HK-2 (cell line): ENCODE data around the gene TST.
"Not testable (repeated sequence)": the region's sequence is repeated elsewhere in the genome, so short reads cannot be mapped to it uniquely, and the experiment has no call there.

Experiments
- DNase-seq: peaks from one replicate; pipeline ENCODE4 v3.0.0-alpha.2; 2018; ENCODE audit not compliant: unreplicated experiment

The TST gene

DNA sequence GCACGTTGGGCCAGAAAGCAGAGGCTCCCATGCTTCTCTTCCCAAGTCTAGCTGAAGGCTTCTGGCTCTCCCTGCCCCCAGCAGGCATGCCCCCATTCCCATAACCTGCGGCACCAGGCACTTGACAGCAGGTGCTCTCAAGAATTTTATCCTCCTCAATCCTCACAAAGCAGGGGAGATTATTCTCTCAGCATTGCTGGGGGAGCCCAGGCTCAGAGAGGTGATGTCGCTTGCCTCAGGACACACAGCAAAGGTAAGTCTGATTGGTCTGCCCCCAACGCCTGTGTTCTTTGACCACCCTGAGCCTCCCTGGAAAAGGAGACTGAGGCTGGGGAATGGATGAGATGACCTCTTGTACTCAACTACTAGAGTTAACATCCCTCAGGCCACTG is 4.8 kb downstream of the TST start:
- DNase-seq: no peak

DNA sequence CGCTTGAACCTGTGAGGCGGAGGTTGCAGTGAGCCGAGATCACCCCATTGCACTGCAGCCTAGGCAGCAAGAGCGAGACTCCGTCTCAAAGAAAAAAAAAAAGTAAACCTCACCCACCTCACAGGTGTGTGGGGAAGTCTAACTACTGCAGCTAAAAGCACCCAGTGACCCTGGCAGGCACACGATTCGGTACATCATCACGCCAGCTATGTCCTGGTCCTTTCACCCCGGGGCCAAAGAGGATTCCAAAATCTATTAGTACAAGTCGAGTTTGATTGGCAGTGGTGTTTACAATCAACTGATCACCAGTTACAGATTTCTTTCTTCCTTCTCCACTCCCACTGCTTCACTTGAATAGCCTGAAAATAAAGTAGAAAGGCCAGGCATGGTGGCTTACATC is 6.3 kb downstream of the TST start:
- no peak for DNase-seq

DNA sequence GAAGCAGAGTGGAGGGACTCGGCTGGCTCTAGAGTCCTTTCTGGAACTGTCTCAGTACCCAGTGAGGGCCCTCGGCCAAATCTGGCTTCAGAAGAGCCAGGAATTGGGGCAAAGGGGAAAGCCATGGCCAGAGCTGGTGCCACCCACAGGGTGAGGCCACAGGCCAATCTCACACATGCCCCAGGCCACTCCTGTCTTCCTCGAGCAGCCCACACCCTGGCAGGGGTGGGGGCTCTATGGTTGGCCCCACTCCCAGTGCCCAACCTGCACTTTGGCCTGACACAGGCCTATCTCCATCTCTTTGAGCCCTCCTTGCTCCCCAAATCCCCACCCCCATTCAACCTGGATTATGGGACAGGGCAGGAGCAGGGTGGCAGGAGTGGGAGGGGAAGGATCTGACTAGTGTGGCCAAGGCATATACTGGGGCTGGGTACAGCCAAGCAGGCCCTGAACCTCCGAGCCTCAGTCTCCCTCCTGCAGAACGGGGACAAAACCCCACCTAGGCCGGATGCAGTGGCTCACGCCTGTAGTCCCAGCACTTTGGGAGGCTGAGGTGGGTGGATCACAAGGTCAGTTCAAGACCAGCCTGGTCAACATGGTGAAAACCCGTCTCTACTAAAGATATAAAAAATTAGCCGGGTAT is 6.9 kb downstream of the TST start:
- DNase-seq: no peak

DNA sequence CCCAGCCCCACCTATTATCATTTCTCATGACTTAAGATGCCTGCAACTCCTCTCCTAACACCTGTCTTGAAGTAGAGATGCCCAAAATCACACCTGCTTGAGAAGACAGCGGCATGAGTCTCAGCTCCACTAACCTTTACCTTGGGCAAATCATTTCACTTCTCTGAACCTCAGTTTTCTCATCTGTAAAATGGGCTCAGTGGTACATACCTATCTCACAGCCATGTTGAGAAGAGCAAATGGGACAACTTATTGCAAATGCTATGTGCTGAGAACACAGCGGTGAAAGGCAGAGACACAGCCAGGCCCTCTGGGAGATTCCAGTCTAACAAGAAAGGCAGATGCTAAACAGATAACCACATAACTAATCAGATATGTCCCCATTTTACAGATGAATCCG is 7.8 kb downstream of the TST start:
- DNase-seq: no peak

DNA sequence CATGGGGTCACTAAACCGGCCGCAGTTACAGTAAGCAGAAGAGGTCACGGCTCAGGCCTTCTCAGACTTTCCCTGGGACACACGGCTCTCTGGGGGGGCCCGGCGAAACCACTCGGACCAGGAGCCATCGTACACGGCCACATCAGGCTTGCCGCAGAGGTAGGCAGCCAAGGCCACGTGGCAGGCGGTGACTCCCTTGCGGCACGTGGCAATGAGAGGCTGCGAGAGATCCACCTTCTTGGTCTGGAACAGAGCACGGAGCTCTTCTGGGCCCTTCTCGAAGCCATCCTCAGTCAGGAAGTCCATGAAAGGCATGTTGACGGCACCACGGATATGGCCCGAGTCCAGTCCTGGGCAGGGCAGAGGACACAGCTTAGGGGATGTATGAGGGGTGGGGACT is 8.3 kb downstream of the TST start:
- no peak for DNase-seq

DNA sequence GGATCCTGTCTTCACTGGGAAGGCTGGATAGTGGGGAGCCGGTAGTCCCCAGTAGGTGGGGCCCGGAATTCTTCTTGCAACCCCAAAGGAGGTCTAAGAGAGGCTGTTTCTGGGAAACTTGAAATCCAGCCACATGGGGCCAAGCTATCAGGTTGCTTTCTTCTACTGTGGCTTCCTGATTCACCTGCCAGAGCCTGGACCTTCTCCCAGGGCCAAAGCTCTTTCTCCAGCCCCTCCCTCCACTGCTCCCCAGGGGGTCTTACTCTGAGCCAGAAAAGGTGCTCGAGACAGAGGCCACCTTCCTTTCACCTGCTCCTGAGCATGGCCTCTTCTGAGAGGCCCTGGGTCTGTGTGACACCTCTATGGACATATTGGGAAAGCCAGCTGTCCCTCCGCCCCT is 9.1 kb downstream of the TST start:
- no peak for DNase-seq

DNA sequence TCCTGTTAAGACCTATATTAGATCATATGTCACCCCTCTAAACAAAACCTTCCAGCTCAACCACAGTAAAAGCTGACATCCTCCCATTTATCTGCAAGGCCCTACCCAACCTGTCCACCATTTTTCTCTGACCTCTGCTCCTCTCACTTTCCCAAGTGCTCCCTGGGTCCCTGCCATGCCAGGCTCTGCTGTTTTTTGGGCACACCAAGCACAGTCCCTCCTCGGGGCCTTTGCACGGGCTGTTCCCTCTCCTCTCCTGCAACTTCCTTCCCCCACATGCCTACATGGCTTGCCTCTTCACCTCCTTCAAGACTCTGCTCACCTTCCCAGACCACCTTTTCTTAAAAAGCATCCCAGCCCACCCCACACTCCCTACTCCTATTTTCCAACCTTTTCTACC is 9.8 kb downstream of the TST start:
- DNase-seq: no peak

DNA sequence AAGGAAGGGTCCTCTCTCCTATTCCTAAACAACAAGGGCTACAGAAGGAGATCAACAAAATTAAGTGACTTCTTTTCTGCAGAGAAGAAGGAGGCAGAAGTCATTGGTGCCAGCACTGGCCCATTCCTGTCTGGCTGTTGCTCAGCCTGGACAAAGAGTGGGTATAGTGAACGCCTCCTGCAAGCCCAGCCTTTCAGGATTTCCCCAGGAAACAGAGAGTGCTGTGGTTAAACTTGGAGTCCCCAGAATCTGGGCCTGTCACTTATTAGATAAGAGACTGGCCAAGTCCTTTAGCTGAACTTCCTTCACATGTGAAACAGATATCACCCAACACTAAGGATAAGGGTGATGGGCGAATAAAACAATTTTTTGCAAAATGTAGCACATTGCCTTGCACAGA is 10.9 kb downstream of the TST start:
- no peak for DNase-seq

DNA sequence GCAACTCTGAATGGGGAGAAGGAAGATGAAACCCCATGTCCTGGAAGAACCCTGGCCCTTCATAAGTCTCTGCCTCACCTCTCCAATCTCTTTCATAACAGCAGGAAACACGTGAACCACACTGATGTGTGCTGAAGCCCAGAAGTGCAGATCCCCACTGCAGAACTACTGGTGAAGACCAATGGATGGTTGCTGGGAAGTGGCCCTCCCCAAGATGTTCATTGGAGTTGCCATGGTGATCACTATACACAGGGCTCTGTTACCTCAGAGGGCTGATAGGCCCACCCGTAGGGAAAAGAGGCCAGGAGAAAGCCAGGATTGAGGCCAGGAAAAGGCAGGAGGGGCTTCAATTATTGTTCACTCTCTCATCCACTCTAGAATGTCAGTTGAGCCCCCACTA is 11.6 kb downstream of the TST start:
- no peak for DNase-seq

DNA sequence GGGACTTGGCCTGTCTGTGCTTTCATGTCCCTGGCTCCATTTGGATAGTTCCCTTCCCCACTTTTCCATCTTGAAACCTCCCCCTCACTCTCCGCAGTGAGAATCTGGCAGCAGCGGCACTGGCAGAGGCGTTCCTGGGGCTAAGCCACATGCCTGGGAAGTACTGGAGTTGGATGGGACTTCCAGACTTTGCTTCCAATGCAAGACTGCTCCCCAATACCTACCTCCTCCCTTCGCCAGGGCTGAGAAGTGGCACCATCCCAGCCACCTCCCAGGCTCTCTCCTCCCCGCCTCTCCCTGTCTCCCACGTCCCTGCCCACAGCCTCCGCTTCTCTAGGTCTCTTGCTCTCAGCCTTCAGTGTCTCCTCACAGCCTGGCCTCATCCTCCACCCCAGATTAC is 16.6 kb downstream of the TST start:
- no peak for DNase-seq

DNA sequence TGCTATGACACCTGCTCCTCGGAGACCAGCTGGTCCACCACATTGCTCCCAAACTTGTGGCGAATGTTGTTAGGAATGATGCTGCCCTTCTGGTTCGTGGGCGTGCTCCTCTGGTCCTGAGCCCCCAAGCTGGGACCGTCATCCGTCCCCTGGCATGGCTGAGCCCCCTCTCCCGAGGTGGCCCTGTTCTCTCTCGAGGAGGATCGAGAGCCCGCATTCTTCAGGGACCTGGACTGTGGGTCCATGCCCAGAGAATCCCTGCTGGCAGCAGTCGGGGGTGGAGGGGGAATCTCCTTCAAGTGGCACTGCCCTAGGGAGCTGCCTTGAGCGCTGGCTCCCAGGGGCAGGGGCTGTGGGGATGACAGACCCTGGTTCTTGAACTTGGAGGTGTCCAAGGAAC is 17.4 kb downstream of the TST start:
- DNase-seq: no peak

DNA sequence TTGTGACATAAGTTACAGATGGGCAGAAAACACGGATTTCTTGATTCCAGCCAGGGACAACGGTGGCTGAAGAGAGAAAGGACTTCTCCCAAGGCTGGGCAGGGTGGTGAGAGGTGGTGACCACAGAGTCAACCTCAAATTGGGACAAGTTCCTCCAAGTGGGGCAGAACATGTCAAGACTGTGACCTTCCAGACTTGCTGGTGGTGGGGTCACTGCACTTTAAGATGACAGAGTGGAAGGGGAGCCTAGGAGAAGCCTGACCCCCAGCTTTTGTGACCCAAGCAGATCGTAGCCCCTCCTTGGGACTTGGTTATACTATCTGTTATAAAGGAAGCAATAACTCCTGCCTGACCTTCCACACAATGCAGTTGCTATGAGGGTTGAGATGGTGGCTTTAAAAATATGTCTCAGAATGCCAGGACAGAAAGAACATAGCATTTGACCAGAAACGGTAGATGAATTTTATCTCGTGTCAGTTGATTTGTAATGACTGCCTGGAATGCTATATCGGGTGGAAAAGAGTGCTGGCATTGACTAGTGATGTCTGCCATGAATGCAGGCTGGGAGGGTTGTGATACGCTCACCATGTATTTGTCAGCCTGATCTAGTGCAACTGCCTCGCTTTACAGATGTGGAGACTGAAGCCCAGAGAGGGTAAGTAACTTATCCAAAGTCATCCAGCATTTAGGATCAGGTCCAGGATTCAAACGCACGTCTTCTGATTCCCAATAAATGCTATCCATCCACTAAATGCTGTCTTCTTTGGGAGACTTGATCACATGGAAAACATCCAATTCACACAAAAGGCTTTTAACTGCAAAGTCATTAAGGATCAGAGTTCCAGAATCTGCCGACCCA is 18.3 kb downstream of the TST start:
- no peak for DNase-seq

DNA sequence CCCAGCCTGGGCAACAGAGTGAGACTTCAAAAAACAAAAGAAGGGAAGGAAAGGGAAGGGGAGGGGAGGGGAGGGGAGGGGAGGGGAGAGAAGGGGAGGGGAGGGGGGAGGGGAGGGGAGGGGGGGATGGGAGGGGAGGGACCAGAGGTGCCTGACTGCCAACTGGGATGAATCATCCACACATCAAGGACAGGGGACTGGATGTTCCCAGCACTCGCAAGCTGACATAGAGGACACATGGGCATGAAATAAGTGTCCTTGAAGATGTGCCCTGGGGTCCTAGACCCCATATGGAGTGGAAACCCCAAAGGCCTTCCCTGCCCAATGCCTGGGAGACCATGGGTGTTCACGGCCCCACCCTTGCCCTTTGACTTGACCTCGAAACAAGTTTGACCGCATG is 19.8 kb downstream of the TST start:
- DNase-seq: no peak

DNA sequence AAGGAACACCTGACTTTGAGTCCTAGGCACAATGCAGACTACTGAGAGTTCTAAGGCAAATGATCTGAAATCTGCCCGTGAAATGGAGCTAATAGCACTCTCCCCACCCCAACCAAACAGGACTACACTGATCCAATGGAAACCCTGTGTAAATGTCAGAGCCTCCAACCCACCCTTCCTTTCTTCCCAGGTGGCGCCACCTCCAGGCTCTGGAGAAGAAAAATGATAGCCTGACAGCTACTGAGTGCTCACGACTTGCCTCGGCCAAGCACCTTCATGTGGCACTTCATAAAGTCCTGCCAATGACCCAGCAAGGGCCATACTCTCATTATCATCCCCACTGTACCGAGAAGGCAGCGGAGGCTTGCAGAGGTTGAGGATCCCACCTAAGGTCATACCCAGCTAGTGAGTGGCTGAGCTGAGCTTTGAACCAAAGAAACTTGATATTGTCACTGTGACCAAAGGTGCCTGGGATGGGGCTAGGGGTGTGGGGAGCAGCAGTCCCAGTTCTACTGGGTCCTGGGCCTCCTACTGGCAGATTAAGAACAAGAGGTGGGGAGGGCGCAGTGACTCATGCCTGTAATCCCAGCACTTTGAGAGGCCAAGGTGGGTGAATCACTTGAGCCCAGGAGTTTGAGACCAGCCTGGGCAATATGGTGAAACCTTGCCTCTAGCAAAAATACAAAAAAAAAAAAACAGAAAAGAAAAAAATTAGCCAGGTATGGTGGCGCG is 20.5 kb downstream of the TST start:
- DNase-seq: no peak

DNA sequence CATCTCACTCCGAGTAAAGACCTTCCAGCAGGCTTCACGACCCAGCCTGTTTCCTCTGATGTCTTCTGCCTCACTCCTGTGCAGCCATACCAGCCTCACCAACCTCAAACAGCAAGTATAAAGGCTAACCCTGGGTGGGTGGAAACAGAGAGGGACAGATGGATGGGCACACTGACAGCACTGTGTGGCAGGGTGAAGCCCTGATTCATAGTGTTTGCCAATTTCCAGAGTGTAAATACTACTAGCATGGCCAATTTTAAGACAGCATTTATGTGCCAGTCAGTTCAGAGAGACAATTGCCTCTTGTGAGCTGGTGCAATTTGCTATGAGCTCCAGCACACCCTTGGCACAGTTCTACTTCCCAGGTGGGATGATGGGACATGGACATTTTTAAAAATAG is 21.5 kb downstream of the TST start:
- DNase-seq: no peak

DNA sequence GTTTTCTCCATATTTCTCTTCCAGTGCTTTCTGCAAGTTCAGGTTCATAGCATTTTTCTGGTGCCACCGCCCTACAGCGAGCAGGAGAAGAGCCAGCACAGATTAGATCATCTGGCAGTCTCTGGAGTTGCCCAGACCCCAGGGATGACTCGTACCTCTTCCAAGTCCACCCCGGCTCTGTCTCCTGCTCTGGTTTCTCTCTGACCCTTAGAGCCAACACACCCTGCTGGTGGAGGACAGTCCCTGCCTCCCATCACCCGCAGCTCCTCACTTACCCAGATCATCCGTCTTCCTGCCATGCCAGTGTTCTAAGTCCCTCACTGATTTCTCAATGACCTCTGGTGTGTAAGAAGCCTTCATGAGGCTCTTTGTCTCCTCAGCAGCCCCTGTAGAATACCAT is 28.0 kb downstream of the TST start:
- DNase-seq: no peak

DNA sequence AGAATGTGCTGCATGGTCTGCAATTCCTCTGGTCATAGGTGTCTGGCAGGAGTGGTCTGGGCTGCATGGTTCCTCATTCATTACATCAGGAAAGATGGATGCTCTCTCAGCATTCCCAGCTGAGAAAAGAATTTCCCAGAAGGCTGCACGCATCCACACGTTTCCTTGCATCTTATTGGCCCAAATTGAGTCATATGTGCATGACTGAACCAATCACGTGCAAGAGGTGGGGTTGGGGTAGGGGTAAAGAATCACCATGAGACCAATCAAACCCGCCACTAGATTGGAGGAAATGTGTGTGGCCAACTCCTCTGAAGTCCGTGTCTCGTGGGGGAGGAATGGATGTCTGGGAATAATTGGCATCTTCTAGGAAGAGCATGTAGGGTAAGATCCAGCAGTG is 28.8 kb downstream of the TST start:
- no peak for DNase-seq

DNA sequence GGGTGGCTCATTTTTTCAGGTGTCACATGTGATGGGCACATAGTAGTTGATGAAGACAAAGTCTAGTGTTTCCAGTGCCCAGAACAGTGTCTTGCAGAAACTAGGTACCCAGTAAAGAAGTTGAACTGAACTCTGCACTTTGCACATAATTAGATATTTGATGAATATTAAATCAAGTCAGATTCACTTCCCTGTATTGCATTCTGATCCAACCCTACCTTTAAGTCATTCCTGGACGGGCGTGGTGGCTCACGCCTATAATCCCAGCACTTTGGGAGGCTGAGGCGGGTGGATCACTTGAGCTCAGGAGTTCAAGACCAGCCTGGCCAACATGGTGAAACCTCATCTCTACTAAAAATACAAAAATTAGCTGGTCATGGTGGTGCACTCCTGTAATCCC is 30.2 kb downstream of the TST start:
- DNase-seq: not testable (repeated sequence)

DNA sequence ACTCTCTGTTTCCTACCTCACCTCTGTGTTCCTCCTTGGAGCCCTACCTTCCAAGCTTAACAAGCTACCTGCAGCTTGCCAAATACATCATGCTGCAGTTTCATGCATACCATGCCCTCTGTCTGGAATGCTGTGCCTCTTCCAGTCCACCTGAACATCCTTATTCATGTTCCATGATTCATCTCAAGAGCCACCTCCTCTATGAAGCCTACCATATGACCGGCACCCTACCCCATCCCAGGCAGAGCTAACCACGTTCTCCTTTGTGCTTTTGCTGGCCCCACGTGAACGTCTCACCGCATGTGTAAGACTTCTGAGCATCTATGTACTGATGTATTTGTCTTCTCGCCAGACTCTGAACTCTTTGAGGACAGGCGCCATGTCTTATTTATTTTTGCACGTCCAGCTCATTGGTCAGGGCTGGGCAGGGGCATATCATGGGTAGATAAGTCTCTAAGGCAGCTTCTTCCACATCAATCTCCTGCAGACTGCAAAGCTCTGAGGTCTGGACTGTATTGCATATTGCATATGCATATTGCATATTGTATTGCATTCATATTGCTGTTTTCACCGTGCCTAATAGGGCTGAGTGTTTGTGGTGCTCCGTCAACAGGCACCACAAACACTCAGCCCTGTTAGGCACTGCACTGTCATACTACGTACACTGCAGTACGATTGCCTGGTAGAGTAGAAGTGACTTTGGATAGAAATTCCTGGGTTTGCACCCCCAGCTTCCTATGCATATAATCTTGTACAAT is 31.0 kb downstream of the TST start:
- DNase-seq: no peak

DNA sequence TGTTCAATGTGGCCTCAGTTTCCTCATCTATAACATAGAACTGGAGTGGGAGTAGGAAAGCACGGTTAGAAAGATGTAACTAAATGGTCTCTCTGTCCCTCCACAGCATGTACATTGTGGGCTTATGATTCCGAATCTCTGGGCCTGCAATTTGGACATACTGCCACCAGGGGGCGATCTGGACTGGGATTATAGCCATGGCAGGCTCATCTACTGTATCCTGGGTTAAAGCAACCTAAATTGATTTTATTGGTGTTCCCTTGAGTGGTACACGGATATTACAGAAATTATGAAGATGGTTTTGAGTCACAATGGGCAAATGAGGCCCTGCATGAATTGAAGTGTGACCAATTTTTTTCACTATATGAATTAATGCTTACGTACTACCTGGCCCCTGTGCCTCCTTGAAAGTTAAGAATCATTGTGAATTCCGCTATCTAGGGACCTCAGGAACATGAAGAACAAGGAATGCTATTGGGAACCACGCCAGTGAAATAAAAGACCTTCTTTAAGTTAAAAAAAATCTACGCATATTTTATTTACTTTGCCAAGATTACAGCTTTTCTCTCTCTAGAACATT is 32.9 kb downstream of the TST start:
- peak; percentile 53 for DNase-seq

DNA sequence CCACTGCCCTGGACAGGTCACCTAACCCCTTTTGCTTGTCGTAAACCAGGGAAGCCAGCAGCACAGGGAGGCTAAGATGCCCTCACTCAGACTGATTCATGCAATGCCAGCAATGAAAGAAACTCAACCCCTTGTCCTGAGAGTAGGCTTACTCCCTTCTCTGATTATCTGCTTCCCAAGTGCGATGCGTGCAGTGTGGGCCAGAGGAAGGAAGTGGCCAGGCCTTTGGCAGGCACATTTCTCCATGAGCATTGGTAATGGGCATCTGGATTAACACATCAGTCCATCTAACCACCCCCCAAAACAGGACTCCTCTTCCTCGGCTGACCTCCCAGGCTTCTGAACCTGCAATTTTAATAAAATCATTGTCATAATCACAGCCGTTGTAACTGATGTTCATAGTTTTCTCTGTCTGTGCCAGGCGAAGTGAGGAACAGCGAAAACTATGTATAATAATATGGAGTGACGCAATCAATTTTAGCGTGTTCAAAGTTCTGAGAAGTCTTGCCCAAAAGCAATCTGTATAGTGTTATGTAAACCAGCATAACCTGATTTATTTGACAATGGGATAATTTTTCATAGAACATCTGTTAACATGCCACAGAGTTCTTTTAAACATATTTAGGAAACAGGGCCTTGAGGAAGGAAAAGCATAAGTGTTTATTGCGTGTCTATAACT is 33.9 kb downstream of the TST start:
- no peak for DNase-seq
